HAP-1 (cell line): Measurements from ENCODE around the gene FLVCR1.
"Not testable (repeated sequence)": the region's sequence is repeated elsewhere in the genome, so short reads cannot be mapped to it uniquely, and the experiment has no call there.

Experiments used
- DNase-seq, 2 experiments: peaks; one replicate each; pipeline ENCODE4 v3.0.0-alpha.2; 2016 to 2020; ENCODE audit warnings: low spot score in 2 of 2
- H3K27me3 ChIP-seq: fragments of 250-450 bp; sonication (Bioruptor Pico); 2 replicates; pipeline ENCODE4 v1.5.1; 2020; ENCODE audit warnings: low read depth, mild to moderate bottlenecking, moderate library complexity
- H3K36me3 ChIP-seq: fragments of 250-450 bp; sonication (Bioruptor Pico); replicated peaks from 2 replicates; pipeline ENCODE4 v1.5.1; 2020; ENCODE audit warnings: mild to moderate bottlenecking
- H3K4me1 ChIP-seq: fragments of 250-450 bp; sonication (Bioruptor Pico); 2 replicates; pipeline ENCODE4 v1.5.1; 2020; ENCODE audit warnings: mild to moderate bottlenecking
- H3K4me3 ChIP-seq: fragments of 250-450 bp; sonication (Bioruptor Pico); 2 replicates; pipeline ENCODE4 v1.5.1; 2020; ENCODE audit warnings: mild to moderate bottlenecking, moderate library complexity
- H3K9me3 ChIP-seq: fragments of 250-450 bp; sonication (Bioruptor Pico); 2 replicates; pipeline ENCODE4 v1.5.1; 2020; ENCODE audit warnings: mild to moderate bottlenecking, moderate library complexity
- in situ Hi-C: fragments of 300-500 bp; cut with MboI; formaldehyde crosslinking; loops from 3 replicates; pipeline ENCODE4 v1.14.3; 2020; ENCODE audit warnings: low sequenced_read_pairs, inconsistent platforms, mixed read lengths

The FLVCR1 gene

GRCh38 chr1:212857992-212858460, at the start of gene FLVCR1:
Gene FLVCR1, plus strand, starts transcription at chr1:212858275. Its CDS starts 178 bp downstream, at chr1:212858453.
- DNase-seq, result peak; percentile 97 to 99
- Histone ChIP-seq H3K36me3 (peaks cover 9% of the 10 kb centered on the region), H3K4me1 (peaks cover 17% of the 10 kb centered on the region), H3K9me3 (no peaks in the 10 kb centered on the region; the same call in 1 of the 2 replicates), H3K27me3 (no peaks in the 10 kb centered on the region), H3K4me3 (peak within 1 kb of the TSS; percentile 77)
- in situ Hi-C loops, result no loop called here

GRCh38 chr1:212814537-212815334, 43.3 kb upstream of the FLVCR1 start:
- Histone ChIP-seq H3K4me3 (no peak overlapping the region), H3K4me1 (peaks cover 6% of the 10 kb centered on the region), H3K27me3 (no peaks in the 10 kb centered on the region), H3K9me3 (no peaks in the 10 kb centered on the region), H3K36me3 (no peaks in the 10 kb centered on the region)
- in situ Hi-C loops, result no loop called here
- DNase-seq, result peak in 1 of 2 experiments; percentile 26

GRCh38 chr1:212816567-212817278, 41.4 kb upstream of the FLVCR1 start:
- Histone ChIP-seq H3K4me3 (no peak overlapping the region), H3K4me1 (peaks cover 6% of the 10 kb centered on the region), H3K36me3 (no peaks in the 10 kb centered on the region), H3K27me3 (no peaks in the 10 kb centered on the region), H3K9me3 (no peaks in the 10 kb centered on the region)
- in situ Hi-C loops, result no loop called here
- DNase-seq, result peak in 1 of 2 experiments; percentile 13

GRCh38 chr1:212819726-212820125, 38.3 kb upstream of the FLVCR1 start:
- no peaks in the 10 kb centered on the region for H3K36me3 ChIP-seq
- no peaks in the 10 kb centered on the region for H3K9me3 ChIP-seq
- no peak for DNase-seq
- H3K4me3 ChIP-seq, result no peak overlapping the region
- H3K27me3 ChIP-seq, result no peaks in the 10 kb centered on the region
- in situ Hi-C loops, result no loop called here
- H3K4me1 ChIP-seq, result peaks cover 6% of the 10 kb centered on the region

- no peak for DNase-seq
- in situ Hi-C loops, result no loop called here
- Histone ChIP-seq H3K4me3 (no peak overlapping the region), H3K36me3 (no peaks in the 10 kb centered on the region), H3K4me1 (peaks cover 6% of the 10 kb centered on the region), H3K27me3 (no peaks in the 10 kb centered on the region), H3K9me3 (no peaks in the 10 kb centered on the region)
Measured at GRCh38 chr1:212820969-212821368, 37.1 kb upstream of the FLVCR1 start.

- in situ Hi-C loops, result no loop called here
Measured at GRCh38 chr1:212822956-212823355, 35.1 kb upstream of the FLVCR1 start.

GRCh38 chr1:212824201-212824600, 33.9 kb upstream of the FLVCR1 start:
- in situ Hi-C loops, result no loop called here

More at GRCh38 chr1:212822956-212823355, 35.1 kb upstream of the FLVCR1 start:
- Histone ChIP-seq H3K4me3 (no peak overlapping the region), H3K9me3 (no peaks in the 10 kb centered on the region), H3K27me3 (no peaks in the 10 kb centered on the region), H3K4me1 (no peaks in the 10 kb centered on the region), H3K36me3 (no peaks in the 10 kb centered on the region)
- no peak for DNase-seq

GRCh38 chr1:212825798-212826452, 32.1 kb upstream of the FLVCR1 start:
- Histone ChIP-seq H3K4me3 (no peak overlapping the region), H3K4me1 (no peaks in the 10 kb centered on the region), H3K27me3 (no peaks in the 10 kb centered on the region), H3K36me3 (no peaks in the 10 kb centered on the region), H3K9me3 (no peaks in the 10 kb centered on the region)
- no peak for DNase-seq
- in situ Hi-C loops, result no loop called here

More at GRCh38 chr1:212824201-212824600, 33.9 kb upstream of the FLVCR1 start:
- no peaks in the 10 kb centered on the region for H3K27me3 ChIP-seq
- no peak for DNase-seq
- H3K4me3 ChIP-seq, result no peak overlapping the region
- no peaks in the 10 kb centered on the region for H3K4me1 ChIP-seq
- H3K9me3 ChIP-seq, result no peaks in the 10 kb centered on the region
- H3K36me3 ChIP-seq, result no peaks in the 10 kb centered on the region

GRCh38 chr1:212827171-212827776, 30.8 kb upstream of the FLVCR1 start:
- DNase-seq, result no peak
- H3K36me3 ChIP-seq, result no peaks in the 10 kb centered on the region
- in situ Hi-C loops, result no loop called here

GRCh38 chr1:212827831-212828278, 30.2 kb upstream of the FLVCR1 start:
- no peaks in the 10 kb centered on the region for H3K36me3 ChIP-seq
- DNase-seq, result no peak
- in situ Hi-C loops, result no loop called here

More at GRCh38 chr1:212827171-212827776, 30.8 kb upstream of the FLVCR1 start:
- Histone ChIP-seq H3K4me1 (no peaks in the 10 kb centered on the region), H3K27me3 (no peaks in the 10 kb centered on the region), H3K4me3 (no peak overlapping the region), H3K9me3 (no peaks in the 10 kb centered on the region)

GRCh38 chr1:212828395-212828794, 29.7 kb upstream of the FLVCR1 start:
- DNase-seq, result no peak

More at GRCh38 chr1:212827831-212828278, 30.2 kb upstream of the FLVCR1 start:
- Histone ChIP-seq H3K4me1 (no peaks in the 10 kb centered on the region), H3K9me3 (no peaks in the 10 kb centered on the region), H3K4me3 (no peak overlapping the region), H3K27me3 (no peaks in the 10 kb centered on the region)

GRCh38 chr1:212833211-212834207, 24.6 kb upstream of the FLVCR1 start:
- H3K4me1 ChIP-seq, H3K9me3 ChIP-seq, H3K36me3 ChIP-seq, DNase-seq, H3K4me3 ChIP-seq, H3K27me3 ChIP-seq, in situ Hi-C loops: not testable (repeated sequence)

More at GRCh38 chr1:212828395-212828794, 29.7 kb upstream of the FLVCR1 start:
- H3K36me3 ChIP-seq, result no peaks in the 10 kb centered on the region
- H3K9me3 ChIP-seq, result no peaks in the 10 kb centered on the region
- H3K4me1 ChIP-seq, result no peaks in the 10 kb centered on the region
- in situ Hi-C loops, result no loop called here
- H3K27me3 ChIP-seq, result no peaks in the 10 kb centered on the region
- no peak overlapping the region for H3K4me3 ChIP-seq
